DND-41 (cell line): Measurements from ENCODE around the gene KANK3.

ENCODE experiments used
- ATAC-seq: fragments of 200-7000 bp; cut with Tn5 transposase; 3 replicates; pipeline ENCODE4 v1.9.1; 2021; ENCODE audit warnings: low read depth; ENCODE audit not compliant: insufficient read depth
- DNase-seq: peaks from one replicate; pipeline ENCODE4 v3.0.0-alpha.2; 2020
- H2AFZ ChIP-seq: 2 replicates; pipeline ENCODE4 v1.6.0; 2012; ENCODE audit warnings: low read depth, low read length
- H3K27ac ChIP-seq: 2 replicates; pipeline ENCODE4 v1.5.1; 2012; ENCODE audit warnings: low read length, inconsistent platforms
- H3K27me3 ChIP-seq: fragments of 200-600 bp; sonication (generic); 2 replicates; pipeline ENCODE4 v1.6.0; 2012; ENCODE audit warnings: low read length, mild to moderate bottlenecking, inconsistent platforms; ENCODE audit not compliant: insufficient read depth, poor library complexity
- H3K36me3 ChIP-seq: 2 replicates; pipeline ENCODE4 v1.5.1; 2012; ENCODE audit warnings: low read length, inconsistent platforms; ENCODE audit not compliant: insufficient read depth
- H3K4me1 ChIP-seq: 2 replicates; pipeline ENCODE4 v1.5.1; 2012; ENCODE audit warnings: mild to moderate bottlenecking, low read length; ENCODE audit not compliant: insufficient read depth
- H3K4me2 ChIP-seq: 2 replicates; pipeline ENCODE4 v1.6.0; 2012; ENCODE audit warnings: mild to moderate bottlenecking, moderate library complexity, low read length, inconsistent platforms; ENCODE audit not compliant: insufficient read depth
- H3K4me3 ChIP-seq, 2 experiments: fragments of 200-600 bp in 1 of 2; shearing (Covaris generic) in 1 of 2; 2 replicates each; pipeline ENCODE4 v1.5.1; 2012 to 2016; ENCODE audit warnings: inconsistent platforms in 2 of 2, low read length in 2 of 2, mild to moderate bottlenecking in 2 of 2, low read depth in 1 of 2, moderate library complexity in 1 of 2
- H3K79me2 ChIP-seq: 2 replicates; pipeline ENCODE4 v1.6.0; 2012; ENCODE audit warnings: low read length, inconsistent platforms; ENCODE audit not compliant: insufficient read depth
- H3K9ac ChIP-seq: 2 replicates; pipeline ENCODE4 v1.6.0; 2012; ENCODE audit warnings: low read depth, mild to moderate bottlenecking, inconsistent platforms, low read length, moderate library complexity
- H3K9me3 ChIP-seq: 2 replicates; pipeline ENCODE4 v1.5.1; 2012; ENCODE audit warnings: low read length, moderate library complexity, mild to moderate bottlenecking, inconsistent platforms; ENCODE audit not compliant: insufficient read depth, severe bottlenecking
- H4K20me1 ChIP-seq: 2 replicates; pipeline ENCODE4 v1.6.0; 2012; ENCODE audit warnings: low read length; ENCODE audit not compliant: insufficient read depth
- EZH2 ChIP-seq: IDR thresholded peaks from 3 replicates; pipeline ENCODE4 v1.6.1; 2012; ENCODE audit warnings: borderline replicate concordance, low read depth, mild to moderate bottlenecking, moderate library complexity, low read length, inconsistent platforms; ENCODE audit not compliant: severe bottlenecking
- TF ChIP-seq, protein P1 (sequence below): IDR thresholded peaks from 2 replicates; pipeline ENCODE4 v1.5.1; 2012; ENCODE audit warnings: borderline replicate concordance, low read length, moderate library complexity, mild to moderate bottlenecking; ENCODE audit not compliant: poor library complexity, severe bottlenecking; ENCODE audit errors: extremely low read depth

KANK3 gene

DNA sequence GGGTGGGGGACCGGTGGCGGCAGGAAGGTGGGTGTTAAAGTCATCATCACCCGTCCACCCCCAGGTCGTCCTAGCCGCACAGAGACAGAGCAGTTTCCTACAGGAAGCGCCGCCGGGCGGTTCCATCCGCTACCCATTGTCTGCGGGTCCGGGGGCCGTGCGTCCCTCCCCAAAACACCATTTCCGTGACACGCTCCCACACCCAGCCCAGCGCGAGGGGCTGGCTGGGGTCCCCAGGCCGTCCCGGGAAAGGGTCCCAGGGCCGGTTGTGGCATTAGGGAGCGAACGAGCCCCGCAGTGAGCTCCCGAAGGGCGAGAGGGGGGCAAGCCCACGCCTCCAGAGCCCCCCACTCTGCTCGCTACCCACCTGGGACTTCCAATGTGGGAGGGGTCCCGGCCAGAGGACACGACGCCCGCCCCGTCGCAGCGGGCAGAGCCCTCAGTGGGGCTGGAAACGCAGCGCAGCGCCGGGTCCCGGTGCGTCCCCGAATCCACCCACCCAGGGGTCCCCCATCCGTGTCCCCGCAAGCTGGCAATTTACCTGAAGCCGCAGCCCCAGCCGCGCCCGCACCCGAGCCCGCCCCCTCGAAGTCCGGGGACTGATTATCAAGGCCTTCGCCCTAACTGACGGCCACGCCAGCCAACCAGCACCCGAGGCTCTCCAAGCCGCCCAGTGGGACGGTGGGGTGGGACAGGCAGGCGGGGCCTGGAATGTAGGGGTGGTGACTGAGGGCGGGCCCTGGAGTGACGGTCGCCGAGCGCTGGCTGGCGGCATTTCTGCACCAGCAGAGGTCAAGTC lies at the start of gene KANK3:
KANK3 (minus strand) TSS at position 579 of the 799 bp plus-strand sequence. CDS start 5,434 bp downstream, outside the sequence.
- Histone ChIP-seq H3K79me2 (no peaks in the 10 kb centered on the region), H3K9me3 (no peaks in the 10 kb centered on the region), H4K20me1 (no peaks in the 10 kb centered on the region), H3K4me2 (no peak within 1 kb of the TSS), H3K9ac (no peak within 1 kb of the TSS), H3K4me3 (no peak within 1 kb of the TSS), H3K27ac (no peak within 1 kb of the TSS), H3K36me3 (no peaks in the 10 kb centered on the region), H3K27me3 (no peaks in the 10 kb centered on the region), H3K4me1 (no peaks in the 10 kb centered on the region), H2AFZ (no peak within 1 kb of the TSS)
- DNase-seq (no peak), ATAC-seq (no peak)
- TF ChIP-seq, protein P1, sequence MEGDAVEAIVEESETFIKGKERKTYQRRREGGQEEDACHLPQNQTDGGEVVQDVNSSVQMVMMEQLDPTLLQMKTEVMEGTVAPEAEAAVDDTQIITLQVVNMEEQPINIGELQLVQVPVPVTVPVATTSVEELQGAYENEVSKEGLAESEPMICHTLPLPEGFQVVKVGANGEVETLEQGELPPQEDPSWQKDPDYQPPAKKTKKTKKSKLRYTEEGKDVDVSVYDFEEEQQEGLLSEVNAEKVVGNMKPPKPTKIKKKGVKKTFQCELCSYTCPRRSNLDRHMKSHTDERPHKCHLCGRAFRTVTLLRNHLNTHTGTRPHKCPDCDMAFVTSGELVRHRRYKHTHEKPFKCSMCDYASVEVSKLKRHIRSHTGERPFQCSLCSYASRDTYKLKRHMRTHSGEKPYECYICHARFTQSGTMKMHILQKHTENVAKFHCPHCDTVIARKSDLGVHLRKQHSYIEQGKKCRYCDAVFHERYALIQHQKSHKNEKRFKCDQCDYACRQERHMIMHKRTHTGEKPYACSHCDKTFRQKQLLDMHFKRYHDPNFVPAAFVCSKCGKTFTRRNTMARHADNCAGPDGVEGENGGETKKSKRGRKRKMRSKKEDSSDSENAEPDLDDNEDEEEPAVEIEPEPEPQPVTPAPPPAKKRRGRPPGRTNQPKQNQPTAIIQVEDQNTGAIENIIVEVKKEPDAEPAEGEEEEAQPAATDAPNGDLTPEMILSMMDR: no peak
- TF ChIP-seq EZH2: no peak

DNA sequence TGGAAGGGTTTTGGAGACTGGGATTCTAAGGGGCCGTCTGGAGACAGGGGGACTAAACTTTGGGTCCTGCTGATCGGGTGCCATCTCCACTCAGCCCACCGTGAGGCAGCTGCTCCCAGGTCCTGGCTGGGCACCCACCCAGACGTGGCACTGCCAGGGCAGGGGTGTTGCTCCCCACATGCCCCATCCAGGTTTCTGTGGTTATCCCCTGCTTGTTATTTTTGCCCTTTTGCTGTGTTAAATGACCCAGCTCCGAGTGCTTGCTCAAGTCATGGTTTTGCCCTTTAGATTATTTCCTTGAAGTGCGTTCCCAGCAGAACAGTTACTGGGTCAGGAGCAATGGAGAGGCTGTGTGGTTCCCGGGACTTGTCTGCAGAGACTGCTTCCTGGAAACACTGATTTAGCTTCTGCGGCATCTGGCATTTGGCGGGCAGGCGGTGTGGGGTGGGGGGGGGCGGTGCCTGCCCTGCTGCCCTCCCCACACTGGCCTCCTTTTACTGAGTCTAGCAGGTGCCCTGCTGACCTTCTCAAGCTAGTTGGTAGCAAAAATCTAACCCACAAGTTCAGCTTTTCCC lies 49.0 kb upstream of the KANK3 start:
- H3K79me2 ChIP-seq: peaks cover 74% of the 10 kb centered on the region

DNA sequence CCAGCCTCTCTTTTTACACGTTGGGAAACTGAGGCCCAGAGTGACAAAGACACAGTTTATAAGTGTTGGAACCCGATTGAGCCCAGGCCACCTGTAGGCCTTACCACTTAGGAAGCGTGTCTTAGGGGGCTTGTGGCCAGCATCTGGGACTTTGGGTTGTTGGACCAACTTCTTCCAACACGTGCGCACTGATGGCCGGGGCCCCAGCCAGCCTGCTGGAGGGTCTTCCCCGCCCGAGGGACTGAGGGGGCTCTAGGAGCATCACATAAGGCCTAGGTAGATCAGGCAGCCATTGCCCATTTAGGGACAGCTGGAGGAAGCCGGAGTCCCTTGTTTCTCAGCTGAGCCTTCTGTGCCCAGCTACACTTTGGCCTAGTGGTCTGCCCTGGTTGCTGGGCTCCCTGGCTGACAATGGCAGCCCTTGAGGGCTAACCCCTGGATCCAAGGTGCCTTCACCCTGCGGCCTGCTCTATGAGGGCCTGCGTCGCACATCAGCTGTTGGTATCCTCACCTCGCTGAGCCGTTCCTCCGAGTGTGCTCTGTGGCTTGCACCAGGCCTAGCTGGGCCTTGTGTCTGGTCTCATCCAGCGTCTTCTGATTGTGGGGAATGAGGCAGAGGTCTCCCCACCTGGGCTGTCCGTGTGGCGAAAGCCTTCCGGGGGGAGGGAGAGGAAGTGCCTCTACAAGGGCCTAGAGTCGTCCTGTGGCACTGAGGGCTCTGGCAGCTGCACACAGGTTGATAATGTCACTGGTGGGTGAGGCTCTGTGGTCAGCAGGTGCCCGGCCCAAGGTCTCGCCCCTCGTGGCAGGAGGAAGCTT lies 48.3 kb upstream of the KANK3 start:
- H3K4me2 ChIP-seq: peak overlapping the region; percentile 65
- H3K79me2 ChIP-seq: peaks cover 67% of the 10 kb centered on the region
- peak overlapping the region in 1 of 2 experiments; percentile 55; a peak in 3 of 4 replicates for H3K4me3 ChIP-seq
- peaks cover 52% of the 10 kb centered on the region for H4K20me1 ChIP-seq
- ATAC-seq (no peak), DNase-seq (no peak)
- no peaks in the 10 kb centered on the region for H3K9me3 ChIP-seq
- H3K4me1 ChIP-seq: peaks cover 32% of the 10 kb centered on the region
- H3K27ac ChIP-seq: 0 out of 2 replicates have a peak overlapping the region, but pooled peaks have one; percentile 23
- H3K9ac ChIP-seq: peak overlapping the region; percentile 31
- peaks cover 12% of the 10 kb centered on the region for H3K36me3 ChIP-seq
- H2AFZ ChIP-seq: no peak overlapping the region
- no peaks in the 10 kb centered on the region for H3K27me3 ChIP-seq
- TF ChIP-seq EZH2: no peak
- TF ChIP-seq, protein P1: no peak

More for the DNA sequence above, 49.0 kb upstream of the KANK3 start:
- no peak for TF ChIP-seq EZH2
- TF ChIP-seq, protein P1: no peak
- Histone ChIP-seq H3K4me1 (peaks cover 32% of the 10 kb centered on the region), H3K27me3 (no peaks in the 10 kb centered on the region), H3K36me3 (peaks cover 7% of the 10 kb centered on the region), H4K20me1 (peaks cover 58% of the 10 kb centered on the region), H3K9ac (0 out of 2 replicates have a peak overlapping the region, but pooled peaks have one; percentile 17), H2AFZ (no peak overlapping the region), H3K4me3 (0 out of 4 replicates have a peak overlapping the region, but pooled peaks of 1 of the 2 experiments have one; percentile 19), H3K4me2 (peak overlapping the region; percentile 65; the same call in 1 of the 2 replicates), H3K27ac (no peak overlapping the region), H3K9me3 (no peaks in the 10 kb centered on the region)
- no peak for DNase-seq
- no peak for ATAC-seq
